HCT116 (cell line): Measurements from ENCODE around the gene CNPY2. TPM values are rescaled to one million over a fixed set of nuclear protein-coding genes. Genes with fewer than 3 reads are reported as not detected.

Experiments
- ATAC-seq: fragments of 200-7000 bp; cut with Tn5 transposase; 2 replicates; pipeline ENCODE4 v1.9.1; 2020; ENCODE audit warnings: mild to moderate bottlenecking, moderate library complexity
- BruUV-seq: library from RNA; stranded (reverse); fragments of 400-500 nt; replicated peaks from 2 replicates; lab custom pipeline; 2021; lab: Mats Ljungman, UMichigan
- CTCF ChIA-PET: fragments of 300-600 bp; sonication (Branson Sonifier 250); formaldehyde crosslinking; loops from one replicate; lab custom pipeline; 2021; ENCODE audit warnings: antibody characterized with exemption; lab: Charles Lee
- POLR2A ChIA-PET: fragments of 300-600, 350-600 bp; sonication (Branson Sonifier 250); formaldehyde crosslinking; loops from one replicate; lab custom pipeline; 2021; ENCODE audit warnings: antibody characterized with exemption; lab: Charles Lee
- RAD21 ChIA-PET, 2 experiments: fragments of 300-600 bp; sonication (Branson Sonifier 250); formaldehyde crosslinking; loops; one replicate each; lab custom pipeline; 2023; ENCODE audit warnings: low total read pairs in 2 of 2; ENCODE audit not compliant: uncharacterized antibody in 2 of 2, unreplicated experiment in 2 of 2, low non-redundant PET in 1 of 2; lab: Charles Lee
- DNase-seq: peaks from one replicate; pipeline ENCODE4 v3.0.0-alpha.2; 2010; ENCODE audit warnings: low read depth, low spot score
- H2AFZ ChIP-seq: fragments of 200-600 bp; shearing (Covaris generic), sonication (generic); 2 replicates; pipeline ENCODE4 v1.6.1; 2017; ENCODE audit warnings: low read depth, mixed run types, mixed read lengths, antibody characterized with exemption, low read length; ENCODE audit not compliant: poor library complexity, severe bottlenecking
- H3K27ac ChIP-seq: 2 replicates; pipeline ENCODE4 v1.5.1; 2012; ENCODE audit warnings: low read depth, low read length
- H3K27me3 ChIP-seq: fragments of 200-600 bp; sonication (generic); 2 replicates; pipeline ENCODE4 v1.6.1; 2016; ENCODE audit warnings: mixed run types, low read length, mixed read lengths; ENCODE audit not compliant: insufficient read depth
- H3K36me3 ChIP-seq, 2 experiments: fragments of 200-500 bp in 1 of 2; fragments of 200-600 bp in 1 of 2; sonication (Bioruptor generic) in 1 of 2; sonication (generic) in 1 of 2; 2 replicates each; pipeline versions ENCODE4 v1.5.1 to v1.6.1; 2014 to 2016; ENCODE audit warnings: low read length in 2 of 2, inconsistent platforms in 1 of 2, mixed read lengths in 1 of 2, mixed run types in 1 of 2; ENCODE audit not compliant: insufficient read depth in 2 of 2, control insufficient read depth in 1 of 2
- H3K4me1 ChIP-seq, 2 experiments: fragments of 200-600 bp in 1 of 2; sonication (generic) in 1 of 2; 2 replicates each; pipeline versions ENCODE4 v1.5.1 to v1.6.1; 2012 to 2017; ENCODE audit warnings: low read length in 2 of 2, inconsistent platforms in 1 of 2, mild to moderate bottlenecking in 1 of 2, mixed read lengths in 1 of 2, mixed run types in 1 of 2, moderate library complexity in 1 of 2; ENCODE audit not compliant: insufficient read depth in 2 of 2, control insufficient read depth in 1 of 2
- H3K4me2 ChIP-seq: fragments of 200-600 bp; sonication (generic); 2 replicates; pipeline ENCODE4 v1.6.1; 2017; ENCODE audit warnings: mixed run types, low read length, mixed read lengths
- H3K4me3 ChIP-seq, 2 experiments: fragments of 200-600 bp in 1 of 2; sonication (generic) in 1 of 2; replicated peaks in 1 of 2; 2 replicates each; pipeline ENCODE4 v1.5.1; 2011 to 2016; ENCODE audit warnings: low read length in 2 of 2, control low read depth in 1 of 2, low read depth in 1 of 2, mild to moderate bottlenecking in 1 of 2, mixed read lengths in 1 of 2, mixed run types in 1 of 2
- H3K79me2 ChIP-seq: fragments of 200-600 bp; sonication (generic); 2 replicates; pipeline ENCODE4 v1.6.1; 2017; ENCODE audit warnings: mild to moderate bottlenecking, mixed run types, low read length, moderate library complexity, mixed read lengths; ENCODE audit not compliant: insufficient read depth
- H3K9ac ChIP-seq: fragments of 200-600 bp; sonication (generic); 2 replicates; pipeline ENCODE4 v1.6.1; 2016; ENCODE audit warnings: low read length, mixed read lengths
- H3K9me2 ChIP-seq: fragments of 200-600 bp; sonication (generic), shearing (Covaris generic); 2 replicates; pipeline ENCODE4 v1.6.1; 2017; ENCODE audit warnings: mixed run types, mild to moderate bottlenecking, moderate library complexity; ENCODE audit not compliant: insufficient read depth
- H3K9me3 ChIP-seq, 2 experiments: fragments of 200-500 bp in 1 of 2; fragments of 200-600 bp in 1 of 2; sonication (Bioruptor generic) in 1 of 2; sonication (generic) in 1 of 2; 2 replicates each; pipeline ENCODE4 v1.6.1; 2014 to 2017; ENCODE audit warnings: low read length in 2 of 2, mixed read lengths in 2 of 2, inconsistent platforms in 1 of 2, low read depth in 1 of 2, mild to moderate bottlenecking in 1 of 2, mixed run types in 1 of 2, moderate library complexity in 1 of 2; ENCODE audit not compliant: control insufficient read depth in 1 of 2, insufficient read depth in 1 of 2
- H4K20me1 ChIP-seq: fragments of 200-600 bp; sonication (generic), shearing (Covaris generic); 2 replicates; pipeline ENCODE4 v1.6.1; 2017; ENCODE audit warnings: mixed run types, mild to moderate bottlenecking, moderate library complexity; ENCODE audit not compliant: insufficient read depth
- EGR1 ChIP-seq: IDR thresholded peaks from 2 replicates; pipeline ENCODE4 v1.6.1; 2012; ENCODE audit warnings: low read depth
- ELF1 ChIP-seq: IDR thresholded peaks from 2 replicates; pipeline ENCODE4 v1.6.1; 2012; ENCODE audit warnings: low read depth, borderline replicate concordance
- EZH2phosphoT487 ChIP-seq: fragments of 200-600 bp; IDR thresholded peaks from 2 replicates; pipeline ENCODE4 v1.6.1; 2018; ENCODE audit warnings: antibody characterized with exemption, borderline replicate concordance
- FOSL1 ChIP-seq: IDR thresholded peaks from 2 replicates; pipeline ENCODE4 v1.6.1; 2012; ENCODE audit warnings: low read depth
- SP1 ChIP-seq: IDR thresholded peaks from 2 replicates; pipeline ENCODE4 v1.6.1; 2012; ENCODE audit warnings: low read depth
- YY1 ChIP-seq: IDR thresholded peaks from 2 replicates; pipeline ENCODE4 v1.6.1; 2011; ENCODE audit warnings: low read length, low read depth, moderate library complexity, mild to moderate bottlenecking; ENCODE audit not compliant: insufficient replicate concordance; ENCODE audit errors: extremely low read depth
- ZBTB33 ChIP-seq: IDR thresholded peaks from 2 replicates; pipeline ENCODE4 v1.6.1; 2011; ENCODE audit warnings: mild to moderate bottlenecking, low read length, moderate library complexity; ENCODE audit not compliant: insufficient replicate concordance; ENCODE audit errors: extremely low read depth
- intact Hi-C: fragments of 100-400 bp; cut with micrococcal nuclease; formaldehyde crosslinking; loops from 2 replicates; pipeline ENCODE4 v1.10.0; 2022
- total RNA-seq: library from RNA; stranded (reverse); gene quantifications from one replicate; pipeline ENCODE4 v1.2.1, GENCODE V29; 2021; ENCODE audit not compliant: unreplicated experiment
- TF ChIP-seq, protein P1 (sequence below), 3 experiments: fragments of 200-600 bp in 1 of 3; sonication (generic) in 1 of 3; IDR thresholded peaks in 2 of 3; conservative IDR thresholded peaks in 1 of 3; 2 replicates each; pipeline ENCODE4 v1.5.1; 2012 to 2017; ENCODE audit warnings: low read depth in 2 of 3, low read length in 2 of 3, antibody characterized with exemption in 1 of 3, borderline replicate concordance in 1 of 3, control low read depth in 1 of 3, mild to moderate bottlenecking in 1 of 3, mixed read lengths in 1 of 3, mixed run types in 1 of 3, moderate library complexity in 1 of 3; ENCODE audit not compliant: insufficient read depth in 1 of 3
- TF ChIP-seq, protein P2 (sequence below): IDR thresholded peaks from 2 replicates; pipeline ENCODE4 v1.6.1; 2012; ENCODE audit warnings: low read depth

CNPY2 gene
- total RNA-seq, 1 experiment from 2014 or later = 109 TPM

- CTCF ChIA-PET = no interaction called here
- peaks cover 3 to 25% of the 10 kb centered on the region in 2 experiments; a peak in 2 of 4 replicates for H3K36me3 ChIP-seq
- no peak for DNase-seq
- no peak overlapping the region for H3K9ac ChIP-seq
- H3K9me3 ChIP-seq = no peaks in the 10 kb centered on the region
- no peak overlapping the region for H3K4me3 ChIP-seq
- H3K9me2 ChIP-seq = no peaks in the 10 kb centered on the region
- POLR2A ChIA-PET = no interaction called here
- no peak overlapping the region for H2AFZ ChIP-seq
- no peak overlapping the region for H3K27ac ChIP-seq
- no peak overlapping the region for H3K4me2 ChIP-seq
- TF ChIP-seq ELF1 = no peak
- no peak for TF ChIP-seq YY1
- TF ChIP-seq, protein P1, sequence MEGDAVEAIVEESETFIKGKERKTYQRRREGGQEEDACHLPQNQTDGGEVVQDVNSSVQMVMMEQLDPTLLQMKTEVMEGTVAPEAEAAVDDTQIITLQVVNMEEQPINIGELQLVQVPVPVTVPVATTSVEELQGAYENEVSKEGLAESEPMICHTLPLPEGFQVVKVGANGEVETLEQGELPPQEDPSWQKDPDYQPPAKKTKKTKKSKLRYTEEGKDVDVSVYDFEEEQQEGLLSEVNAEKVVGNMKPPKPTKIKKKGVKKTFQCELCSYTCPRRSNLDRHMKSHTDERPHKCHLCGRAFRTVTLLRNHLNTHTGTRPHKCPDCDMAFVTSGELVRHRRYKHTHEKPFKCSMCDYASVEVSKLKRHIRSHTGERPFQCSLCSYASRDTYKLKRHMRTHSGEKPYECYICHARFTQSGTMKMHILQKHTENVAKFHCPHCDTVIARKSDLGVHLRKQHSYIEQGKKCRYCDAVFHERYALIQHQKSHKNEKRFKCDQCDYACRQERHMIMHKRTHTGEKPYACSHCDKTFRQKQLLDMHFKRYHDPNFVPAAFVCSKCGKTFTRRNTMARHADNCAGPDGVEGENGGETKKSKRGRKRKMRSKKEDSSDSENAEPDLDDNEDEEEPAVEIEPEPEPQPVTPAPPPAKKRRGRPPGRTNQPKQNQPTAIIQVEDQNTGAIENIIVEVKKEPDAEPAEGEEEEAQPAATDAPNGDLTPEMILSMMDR (IDR thresholded peaks at IDR 0.05 in 2 of 3, conservative IDR thresholded peaks at IDR 0.05 in 1 of 3; ENCODE audit: borderline replicate concordance in 1 of 3, insufficient read depth in 1 of 3, low read depth in 2 of 3, low read length in 2 of 3) = no peak
- TF ChIP-seq EZH2phosphoT487 = no peak
- no peak for TF ChIP-seq EGR1
- no peak for TF ChIP-seq ZBTB33
- no peak for TF ChIP-seq FOSL1
- TF ChIP-seq SP1 = no peak
- TF ChIP-seq, protein P2, sequence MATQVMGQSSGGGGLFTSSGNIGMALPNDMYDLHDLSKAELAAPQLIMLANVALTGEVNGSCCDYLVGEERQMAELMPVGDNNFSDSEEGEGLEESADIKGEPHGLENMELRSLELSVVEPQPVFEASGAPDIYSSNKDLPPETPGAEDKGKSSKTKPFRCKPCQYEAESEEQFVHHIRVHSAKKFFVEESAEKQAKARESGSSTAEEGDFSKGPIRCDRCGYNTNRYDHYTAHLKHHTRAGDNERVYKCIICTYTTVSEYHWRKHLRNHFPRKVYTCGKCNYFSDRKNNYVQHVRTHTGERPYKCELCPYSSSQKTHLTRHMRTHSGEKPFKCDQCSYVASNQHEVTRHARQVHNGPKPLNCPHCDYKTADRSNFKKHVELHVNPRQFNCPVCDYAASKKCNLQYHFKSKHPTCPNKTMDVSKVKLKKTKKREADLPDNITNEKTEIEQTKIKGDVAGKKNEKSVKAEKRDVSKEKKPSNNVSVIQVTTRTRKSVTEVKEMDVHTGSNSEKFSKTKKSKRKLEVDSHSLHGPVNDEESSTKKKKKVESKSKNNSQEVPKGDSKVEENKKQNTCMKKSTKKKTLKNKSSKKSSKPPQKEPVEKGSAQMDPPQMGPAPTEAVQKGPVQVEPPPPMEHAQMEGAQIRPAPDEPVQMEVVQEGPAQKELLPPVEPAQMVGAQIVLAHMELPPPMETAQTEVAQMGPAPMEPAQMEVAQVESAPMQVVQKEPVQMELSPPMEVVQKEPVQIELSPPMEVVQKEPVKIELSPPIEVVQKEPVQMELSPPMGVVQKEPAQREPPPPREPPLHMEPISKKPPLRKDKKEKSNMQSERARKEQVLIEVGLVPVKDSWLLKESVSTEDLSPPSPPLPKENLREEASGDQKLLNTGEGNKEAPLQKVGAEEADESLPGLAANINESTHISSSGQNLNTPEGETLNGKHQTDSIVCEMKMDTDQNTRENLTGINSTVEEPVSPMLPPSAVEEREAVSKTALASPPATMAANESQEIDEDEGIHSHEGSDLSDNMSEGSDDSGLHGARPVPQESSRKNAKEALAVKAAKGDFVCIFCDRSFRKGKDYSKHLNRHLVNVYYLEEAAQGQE = no peak
- RAD21 ChIA-PET = no interaction called here
- H3K4me1 ChIP-seq = peaks cover 30 to 55% of the 10 kb centered on the region in 2 experiments
- H3K27me3 ChIP-seq = no peaks in the 10 kb centered on the region
- H4K20me1 ChIP-seq = 0 out of 2 replicates have a peak, but pooled peaks cover 3% of the 10 kb centered on the region
- intact Hi-C loops = no loop called here
- peaks cover 88% of the 10 kb centered on the region for H3K79me2 ChIP-seq
- no peak for ATAC-seq
- no TSS peak for BruUV-seq
Observed at GRCh38 chr12:56293795-56294194, 22.0 kb downstream of the CNPY2 start.
